Naive thymus-derived CD4-positive, alpha-beta T cell (primary cell): Measurements from ENCODE around the gene OBP2B. TPM values are rescaled to one million over a fixed set of nuclear protein-coding genes. Genes with fewer than 3 reads are reported as not detected.
"Not testable (repeated sequence)": the region's sequence is repeated elsewhere in the genome, so short reads cannot be mapped to it uniquely, and the experiment has no call there.

Experiments used
- ATAC-seq: fragments of 150-1000 bp; cut with Tn5 transposase; 2 replicates; pipeline ENCODE4 v1.10.0; 2021; ENCODE audit warnings: mild to moderate bottlenecking, moderate library complexity
- CTCF ChIA-PET: fragments of 350-600 bp; sonication (Branson Sonifier 250); formaldehyde crosslinking; loops from one replicate; lab custom pipeline; 2021; ENCODE audit warnings: antibody characterized with exemption; lab: Charles Lee
- POLR2A ChIA-PET: fragments of 350-600 bp; sonication (Branson Sonifier 250); formaldehyde crosslinking; loops from one replicate; lab custom pipeline; 2021; ENCODE audit warnings: antibody characterized with exemption, inconsistent platforms; lab: Charles Lee
- DNase-seq, 9 donors: peaks; one replicate each; pipeline versions ENCODE4 v3.0.0 to v3.0.0-alpha.2; 2020 to 2022; ENCODE audit warnings: mixed read lengths in 1 of 9
- H3K27ac ChIP-seq: one replicate; pipeline ENCODE4 v1.7.0; 2013; ENCODE audit warnings: mild to moderate bottlenecking, low read depth, low read length, moderate library complexity
- H3K27me3 ChIP-seq, 2 donors: one replicate each; pipeline ENCODE4 v1.7.0; 2013; ENCODE audit warnings: low read length in 2 of 2, mild to moderate bottlenecking in 2 of 2, moderate library complexity in 2 of 2; ENCODE audit not compliant: control insufficient read depth in 2 of 2, insufficient read depth in 2 of 2
- H3K36me3 ChIP-seq, 3 experiments: 1 replicate in 2 of 3; 2 replicates in 1 of 3; pipeline ENCODE4 v1.7.0; 2013; ENCODE audit warnings: low read length in 3 of 3, mild to moderate bottlenecking in 3 of 3, moderate library complexity in 1 of 3; ENCODE audit not compliant: insufficient read depth in 3 of 3, control insufficient read depth in 2 of 3
- H3K4me1 ChIP-seq, 2 donors: one replicate each; pipeline ENCODE4 v1.7.0; 2013; ENCODE audit warnings: low read length in 2 of 2, mild to moderate bottlenecking in 2 of 2, moderate library complexity in 1 of 2; ENCODE audit not compliant: control insufficient read depth in 2 of 2, insufficient read depth in 2 of 2
- H3K4me3 ChIP-seq: 2 replicates; pipeline ENCODE4 v1.7.0; 2013; ENCODE audit warnings: mild to moderate bottlenecking, low read length
- H3K9me3 ChIP-seq, 3 experiments: 1 replicate in 2 of 3; 2 replicates in 1 of 3; pipeline ENCODE4 v1.7.0; 2013; ENCODE audit warnings: low read length in 3 of 3; ENCODE audit not compliant: control insufficient read depth in 2 of 3
- H3K27ac Mint-ChIP-seq, 9 donors: one replicate each; pipeline ENCODE4 v1.8.0; 2020 to 2022; ENCODE audit warnings: mixed read lengths in 9 of 9, mild to moderate bottlenecking in 8 of 9, moderate library complexity in 5 of 9, inconsistent platforms in 2 of 9
- H3K27me3 Mint-ChIP-seq, 5 donors: one replicate each; pipeline ENCODE4 v1.8.0; 2021 to 2022; ENCODE audit warnings: mixed read lengths in 5 of 5, mild to moderate bottlenecking in 1 of 5
- H3K36me3 Mint-ChIP-seq, 5 donors: one replicate each; pipeline ENCODE4 v1.8.0; 2020 to 2022; ENCODE audit warnings: mixed read lengths in 5 of 5, mild to moderate bottlenecking in 3 of 5, inconsistent platforms in 1 of 5
- H3K4me1 Mint-ChIP-seq, 7 donors: one replicate each; pipeline ENCODE4 v1.8.0; 2020 to 2022; ENCODE audit warnings: mixed read lengths in 7 of 7, mild to moderate bottlenecking in 3 of 7, inconsistent platforms in 1 of 7
- H3K4me3 Mint-ChIP-seq, 10 donors: one replicate each; pipeline ENCODE4 v1.8.0; 2020 to 2022; ENCODE audit warnings: mild to moderate bottlenecking in 10 of 10, mixed read lengths in 10 of 10, moderate library complexity in 6 of 10, inconsistent platforms in 2 of 10
- H3K9me3 Mint-ChIP-seq, 11 donors: one replicate each; pipeline ENCODE4 v1.8.0; 2020 to 2022; ENCODE audit warnings: mixed read lengths in 11 of 11, mild to moderate bottlenecking in 4 of 11, inconsistent platforms in 1 of 11, moderate library complexity in 1 of 11
- intact Hi-C, 2 donors: fragments of 100-400 bp; cut with micrococcal nuclease; formaldehyde crosslinking; loops; one replicate each; pipeline ENCODE4 v1.15.1; 2023
- polyA plus RNA-seq, 2 donors: library from polyadenylated mRNA; unstranded; fragments of 300-500 nt; fragmentation: Illumina TruSeq; gene quantifications; one replicate each; pipeline ENCODE4 v1.2.3, GENCODE V29; 2021
- total RNA-seq, 6 experiments: library from RNA in 5 of 6; stranded (reverse) in 5 of 6; gene quantifications; 1 replicate in 5 of 6; 2 replicates in 1 of 6; pipeline ENCODE4 v1.2.3 and lab custom pipeline; 2021 to 2026

OBP2B gene
- total and polyA plus RNA-seq, 7 experiments from 2014 or later: not detected

GRCh38 chr9:133205996-133206931 lies 2.8 kb downstream of the OBP2B start:
- H3K27me3 Mint-ChIP-seq: peaks cover 0 to 25% (median 15%) of the 10 kb centered on the region in 5 donors
- no peaks in the 10 kb centered on the region for H3K27me3 ChIP-seq
- ATAC-seq (no peak), DNase-seq (peak in 1 of 9 donors; percentile 17)
- intact Hi-C loops: no loop called here
- no peak overlapping the region for H3K27ac Mint-ChIP-seq
- no peaks in the 10 kb centered on the region for H3K36me3 Mint-ChIP-seq
- CTCF ChIA-PET: interaction anchor here (0.8 kb wide), 1 partner anchor 32 kb away, joined by 3 read pairs; no protein-coding TSS in a partner anchor
- POLR2A ChIA-PET: no interaction called here
- no peaks in the 10 kb centered on the region for H3K9me3 ChIP-seq
- no peaks in the 10 kb centered on the region for H3K36me3 ChIP-seq
- H3K4me1 ChIP-seq: no peaks in the 10 kb centered on the region
- H3K27ac ChIP-seq: no peak overlapping the region
- H3K4me1 Mint-ChIP-seq: no peaks in the 10 kb centered on the region
- H3K4me3 Mint-ChIP-seq: no peak overlapping the region
- H3K9me3 Mint-ChIP-seq: no peaks in the 10 kb centered on the region
- H3K4me3 ChIP-seq: no peak overlapping the region

- intact Hi-C loops, H3K36me3 ChIP-seq, CTCF ChIA-PET, H3K4me1 ChIP-seq, H3K36me3 Mint-ChIP-seq, H3K9me3 ChIP-seq, H3K4me1 Mint-ChIP-seq, H3K9me3 Mint-ChIP-seq, ATAC-seq, H3K4me3 ChIP-seq, H3K27me3 ChIP-seq, H3K27ac Mint-ChIP-seq, H3K4me3 Mint-ChIP-seq, H3K27ac ChIP-seq, POLR2A ChIA-PET: not testable (repeated sequence)
- DNase-seq: peak in 1 of 9 donors; percentile 0
- peaks cover 0 to 27% (median 11%) of the 10 kb centered on the region in 5 donors for H3K27me3 Mint-ChIP-seq
These were observed 3.6 kb downstream of the OBP2B start for GRCh38 chr9:133205481-133205887.

GRCh38 chr9:133204993-133205336 lies 4.1 kb downstream of the OBP2B start:
- intact Hi-C loops: no loop called here
- H3K27ac Mint-ChIP-seq: no peak overlapping the region
- H3K4me3 ChIP-seq: no peak overlapping the region
- ATAC-seq (no peak), DNase-seq (peak in 1 of 9 donors; percentile 16)
- H3K36me3 ChIP-seq: no peaks in the 10 kb centered on the region
- POLR2A ChIA-PET: no interaction called here
- H3K9me3 Mint-ChIP-seq: peaks cover 0 to 2% (median 0%) of the 10 kb centered on the region in 11 donors
- H3K27me3 ChIP-seq: no peaks in the 10 kb centered on the region
- CTCF ChIA-PET: no interaction called here
- H3K36me3 Mint-ChIP-seq: no peaks in the 10 kb centered on the region
- no peak overlapping the region for H3K4me3 Mint-ChIP-seq
- peaks cover 2 to 29% (median 11%) of the 10 kb centered on the region in 5 donors for H3K27me3 Mint-ChIP-seq
- H3K4me1 Mint-ChIP-seq: peaks cover 0 to 6% (median 3%) of the 10 kb centered on the region in 7 donors
- H3K4me1 ChIP-seq: no peaks in the 10 kb centered on the region
- no peaks in the 10 kb centered on the region for H3K9me3 ChIP-seq
- no peak overlapping the region for H3K27ac ChIP-seq

GRCh38 chr9:133204335-133204992 lies 4.6 kb downstream of the OBP2B start:
- intact Hi-C loops: no loop called here
- POLR2A ChIA-PET: no interaction called here

GRCh38 chr9:133203506-133204075 lies 5.5 kb downstream of the OBP2B start:
- intact Hi-C loops: no loop called here
- Histone ChIP-seq H3K27me3 (no peaks in the 10 kb centered on the region), H3K36me3 (no peaks in the 10 kb centered on the region), H3K4me3 (no peak overlapping the region), H3K4me1 (no peaks in the 10 kb centered on the region), H3K27ac (no peak overlapping the region), H3K9me3 (no peaks in the 10 kb centered on the region)
- Mint-ChIP-seq H3K27me3 (peaks cover 6 to 30% (median 13%) of the 10 kb centered on the region in 5 donors), H3K27ac (no peak overlapping the region), H3K9me3 (peaks cover 0 to 4% (median 0%) of the 10 kb centered on the region in 11 donors), H3K4me1 (peaks cover 0 to 14% (median 8%) of the 10 kb centered on the region in 7 donors), H3K4me3 (no peak overlapping the region), H3K36me3 (no peaks in the 10 kb centered on the region)
- peak in 1 of 9 donors; percentile 3 for DNase-seq
- CTCF ChIA-PET: no interaction called here
- no peak for ATAC-seq
- POLR2A ChIA-PET: no interaction called here

More at GRCh38 chr9:133204335-133204992, 4.6 kb downstream of the OBP2B start:
- Mint-ChIP-seq H3K9me3 (peaks cover 0 to 2% (median 0%) of the 10 kb centered on the region in 11 donors), H3K4me1 (peaks cover 0 to 10% (median 4%) of the 10 kb centered on the region in 7 donors), H3K4me3 (no peak overlapping the region), H3K27me3 (peaks cover 2 to 26% (median 8%) of the 10 kb centered on the region in 5 donors), H3K36me3 (no peaks in the 10 kb centered on the region), H3K27ac (no peak overlapping the region)
- peak in 1 of 9 donors; percentile 10 for DNase-seq
- H3K4me1 ChIP-seq: no peaks in the 10 kb centered on the region
- H3K36me3 ChIP-seq: no peaks in the 10 kb centered on the region
- H3K27ac ChIP-seq: no peak overlapping the region
- H3K27me3 ChIP-seq: no peaks in the 10 kb centered on the region
- H3K9me3 ChIP-seq: no peaks in the 10 kb centered on the region
- no peak for ATAC-seq
- no peak overlapping the region for H3K4me3 ChIP-seq
- CTCF ChIA-PET: no interaction called here

GRCh38 chr9:133202688-133203453 lies 6.2 kb downstream of the OBP2B start:
- peaks cover 0 to 4% (median 0%) of the 10 kb centered on the region in 11 donors for H3K9me3 Mint-ChIP-seq
- no peaks in the 10 kb centered on the region for H3K36me3 Mint-ChIP-seq
- no peak overlapping the region for H3K27ac Mint-ChIP-seq
- DNase-seq (peak in 1 of 9 donors; percentile 6), ATAC-seq (no peak)
- Histone ChIP-seq H3K27me3 (no peaks in the 10 kb centered on the region), H3K9me3 (no peaks in the 10 kb centered on the region), H3K27ac (no peak overlapping the region), H3K4me1 (no peaks in the 10 kb centered on the region), H3K36me3 (no peaks in the 10 kb centered on the region), H3K4me3 (no peak overlapping the region)
- no peak overlapping the region for H3K4me3 Mint-ChIP-seq
- CTCF ChIA-PET: interaction anchor here (0.7 to 2.1 kb wide), 2 partner anchors 16 to 22 kb away, joined by 3 to 8 read pairs; no protein-coding TSS in a partner anchor
- intact Hi-C loops: no loop called here
- peaks cover 7 to 30% (median 13%) of the 10 kb centered on the region in 5 donors for H3K27me3 Mint-ChIP-seq
- POLR2A ChIA-PET: no interaction called here
- H3K4me1 Mint-ChIP-seq: peaks cover 0 to 14% (median 8%) of the 10 kb centered on the region in 7 donors
